GM12873 (cell line): ENCODE results near the gene EPS8L3.

Experiments
- CTCF ChIP-seq: IDR thresholded peaks from 2 replicates; pipeline ENCODE4 v1.5.1; 2012; ENCODE audit warnings: low read depth, mild to moderate bottlenecking, moderate library complexity, low read length, control low read depth; ENCODE audit not compliant: insufficient read depth; ENCODE audit errors: missing control alignments

Gene EPS8L3

DNA sequence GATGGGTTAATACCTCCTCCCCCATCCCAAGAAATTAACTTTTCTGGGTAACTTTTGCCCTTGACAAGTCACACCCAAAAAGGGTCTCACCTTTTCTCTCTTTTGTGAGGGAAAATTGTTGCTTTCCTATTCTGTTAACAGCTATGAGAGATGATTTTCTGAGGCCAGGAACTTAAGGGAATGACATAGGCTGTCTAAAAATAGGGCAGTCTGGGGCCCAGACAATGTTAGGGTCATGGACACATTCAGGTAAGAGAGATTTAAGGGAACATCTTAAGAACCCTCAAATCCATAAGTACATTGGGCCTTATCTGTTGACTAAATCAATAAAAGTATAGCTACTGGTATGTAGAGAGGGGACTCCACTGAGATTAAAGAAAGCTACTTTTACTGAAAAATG is 14.5 kb downstream of the EPS8L3 start:
- TF ChIP-seq CTCF: no peak

GRCh38 chr1:109740615-109741373 is 22.9 kb downstream of the EPS8L3 start, which contains the start of gene GSTM3:
Gene GSTM3, minus strand, starts transcription at chr1:109741038. Its CDS starts 751 bp downstream, at chr1:109740287.
- no peak for TF ChIP-seq CTCF

- no peak for TF ChIP-seq CTCF
Observed at GRCh38 chr1:109739738-109740614, 23.7 kb downstream of the EPS8L3 start.

- no peak for TF ChIP-seq CTCF
Observed at GRCh38 chr1:109733236-109733870, 30.4 kb downstream of the EPS8L3 start.

DNA sequence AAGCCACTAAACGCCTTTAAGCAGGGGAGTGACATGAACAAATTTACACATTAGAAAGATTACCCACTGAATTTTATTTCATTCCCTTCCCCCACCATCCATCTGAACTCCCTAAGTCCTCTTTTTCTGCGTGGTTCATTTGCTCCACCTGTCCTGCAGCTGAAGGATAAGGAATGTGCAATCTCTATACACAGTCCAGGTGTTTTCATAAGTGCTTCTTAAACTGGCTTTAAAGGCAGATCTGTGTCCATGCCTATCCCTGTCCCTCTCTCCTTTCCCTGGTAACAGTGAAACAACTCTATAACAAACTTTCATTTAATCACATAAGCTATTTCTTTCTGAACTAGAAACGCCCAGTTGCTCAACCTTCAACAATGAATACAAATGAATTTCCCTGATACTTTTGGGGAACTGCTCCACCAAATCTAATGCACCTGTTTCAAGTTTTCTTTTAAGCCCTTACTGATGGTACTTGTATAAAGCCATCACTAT is 31.3 kb downstream of the EPS8L3 start:
- no peak for TF ChIP-seq CTCF

DNA sequence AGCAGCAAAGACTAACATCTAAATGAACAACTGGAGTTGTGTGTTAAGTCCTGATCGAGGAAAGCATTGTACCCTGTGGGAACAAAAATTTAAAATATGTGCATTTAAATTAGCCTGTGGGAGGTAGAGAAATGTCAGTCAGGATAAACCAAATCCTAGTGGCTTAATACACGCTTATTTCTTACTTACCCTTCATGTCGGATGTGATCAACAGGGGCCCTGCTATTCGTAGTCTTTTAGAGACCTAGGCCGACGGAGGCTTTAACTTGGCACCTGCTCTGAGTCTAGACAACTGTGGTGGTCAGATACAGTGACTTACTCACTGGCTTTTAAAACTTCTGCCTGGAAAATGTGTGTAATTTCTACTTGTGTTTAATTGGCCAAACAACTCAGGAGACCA is 33.1 kb downstream of the EPS8L3 start:
- no peak for TF ChIP-seq CTCF

DNA sequence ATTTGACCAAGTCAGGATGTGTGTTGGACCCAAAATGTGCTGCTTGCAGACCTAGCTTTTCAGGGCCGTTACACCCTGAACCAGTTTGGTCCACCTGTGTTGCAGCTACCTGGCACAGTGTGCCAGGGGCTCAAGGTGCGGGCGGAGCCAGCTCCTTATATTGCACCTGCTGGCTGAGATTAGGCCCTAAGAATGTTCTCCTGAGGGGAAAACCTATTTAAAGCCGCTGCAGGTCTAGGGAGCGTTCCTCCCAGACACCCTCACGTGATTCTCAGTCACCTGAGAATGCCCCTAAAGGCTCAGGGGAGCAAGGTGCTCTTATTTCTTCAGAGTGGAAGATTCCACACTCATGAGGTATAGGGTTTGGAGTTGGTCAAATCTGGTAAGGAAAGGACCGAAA is 34.9 kb downstream of the EPS8L3 start:
- TF ChIP-seq CTCF: no peak
